T-helper 1 cell treated with Interleukin-12 subunit alpha and Interleukin-12 subunit beta and Interleukin-4 antibody, amounts not matched to agents 30 μg/mL and 1 μg/mL, for 36 hours (primary cell): Measurements from ENCODE around the gene SCAMP1.

Experiments
- H3K27ac Mint-ChIP-seq: one replicate; pipeline ENCODE4 v1.8.0; 2021; ENCODE audit warnings: mild to moderate bottlenecking, mixed read lengths
- H3K27me3 Mint-ChIP-seq: one replicate; pipeline ENCODE4 v1.8.0; 2021; ENCODE audit warnings: low read depth, mixed read lengths
- H3K36me3 Mint-ChIP-seq: one replicate; pipeline ENCODE4 v1.8.0; 2021; ENCODE audit warnings: low read depth, mixed read lengths
- H3K4me1 Mint-ChIP-seq: one replicate; pipeline ENCODE4 v1.8.0; 2021; ENCODE audit warnings: low read depth, mixed read lengths
- H3K4me3 Mint-ChIP-seq: one replicate; pipeline ENCODE4 v1.8.0; 2021; ENCODE audit warnings: mild to moderate bottlenecking, moderate library complexity, mixed read lengths
- H3K9me3 Mint-ChIP-seq: one replicate; pipeline ENCODE4 v1.8.0; 2021; ENCODE audit warnings: mixed read lengths

Gene SCAMP1, protein sequence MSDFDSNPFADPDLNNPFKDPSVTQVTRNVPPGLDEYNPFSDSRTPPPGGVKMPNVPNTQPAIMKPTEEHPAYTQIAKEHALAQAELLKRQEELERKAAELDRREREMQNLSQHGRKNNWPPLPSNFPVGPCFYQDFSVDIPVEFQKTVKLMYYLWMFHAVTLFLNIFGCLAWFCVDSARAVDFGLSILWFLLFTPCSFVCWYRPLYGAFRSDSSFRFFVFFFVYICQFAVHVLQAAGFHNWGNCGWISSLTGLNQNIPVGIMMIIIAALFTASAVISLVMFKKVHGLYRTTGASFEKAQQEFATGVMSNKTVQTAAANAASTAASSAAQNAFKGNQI

DNA sequence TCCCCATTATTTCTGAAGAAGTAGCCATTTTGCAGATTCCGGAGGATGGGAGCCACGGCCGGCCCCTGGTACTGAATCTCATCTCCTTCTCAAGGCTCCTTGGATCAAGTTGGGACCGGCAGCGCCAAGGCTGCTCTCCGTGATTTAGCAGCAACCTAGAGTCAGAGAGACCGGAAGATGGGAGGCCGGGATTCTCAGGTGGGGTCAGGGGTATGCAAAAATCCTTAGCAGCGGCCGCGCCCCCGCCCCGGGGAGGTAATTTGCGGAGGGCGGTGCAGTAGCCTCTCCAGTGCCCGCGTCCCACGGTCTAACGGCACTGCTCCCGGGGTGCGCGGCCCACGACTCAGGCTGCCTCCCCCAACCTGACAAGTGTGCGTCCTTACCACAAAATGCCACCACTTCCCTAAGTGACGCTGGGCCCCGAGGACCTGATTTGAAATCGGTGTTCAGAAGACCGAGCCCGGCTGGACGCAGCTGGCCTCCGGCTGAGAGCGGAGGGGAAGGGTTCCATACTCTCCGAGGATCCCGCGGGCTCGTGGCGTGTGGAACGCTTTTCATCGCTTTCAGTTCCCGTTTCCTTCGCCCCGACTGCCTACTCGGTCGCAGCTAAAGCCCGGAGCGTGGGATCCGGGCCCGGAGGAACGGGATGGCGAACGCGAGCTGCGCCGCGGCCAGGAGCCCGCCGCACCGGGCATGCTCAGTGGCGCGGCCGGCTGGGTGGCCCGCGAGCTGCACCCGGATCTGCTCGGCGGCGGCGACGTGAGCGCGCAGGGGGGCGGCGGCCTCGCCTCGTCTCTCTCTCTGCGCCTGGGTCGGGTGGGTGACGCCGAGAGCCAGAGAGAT lies at the start of gene SCAMP1:
Gene SCAMP1, plus strand, starts transcription at position 787 of the 843 bp plus-strand sequence. Its CDS starts 55 bp downstream, at position 842.
- Mint-ChIP-seq H3K9me3 (no peaks in the 10 kb centered on the region), H3K4me1 (peaks cover 25% of the 10 kb centered on the region)

DNA sequence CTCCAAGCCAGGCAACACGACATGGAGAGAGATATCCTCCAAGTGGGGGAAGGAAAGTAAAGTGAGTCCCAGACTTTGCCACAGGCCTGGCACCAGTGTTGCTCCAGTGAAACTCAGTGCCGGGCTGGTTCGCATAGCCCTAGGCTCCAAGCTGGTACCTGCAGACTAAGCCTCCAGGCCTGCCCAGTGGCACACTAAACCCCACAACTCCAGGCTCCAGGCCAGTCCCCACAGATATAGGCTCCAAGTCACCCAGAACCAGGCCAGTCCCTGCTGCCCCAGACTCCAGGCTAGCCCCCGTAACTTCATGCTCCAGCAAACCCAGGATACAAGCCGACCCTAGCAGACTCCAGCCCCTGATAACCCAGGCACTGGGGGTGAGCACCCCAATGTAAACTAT lies 42.9 kb upstream of the SCAMP1 start:
- no peaks in the 10 kb centered on the region for H3K9me3 Mint-ChIP-seq
- H3K27ac Mint-ChIP-seq = no peak overlapping the region
- H3K4me1 Mint-ChIP-seq = no peaks in the 10 kb centered on the region

More for the DNA sequence above, at the start of gene SCAMP1:
- Mint-ChIP-seq H3K4me3 (peak within 1 kb of the TSS; percentile 93), H3K27ac (peak within 1 kb of the TSS; percentile 95), H3K27me3 (no peaks in the 10 kb centered on the region), H3K36me3 (peaks cover 6% of the 10 kb centered on the region)

DNA sequence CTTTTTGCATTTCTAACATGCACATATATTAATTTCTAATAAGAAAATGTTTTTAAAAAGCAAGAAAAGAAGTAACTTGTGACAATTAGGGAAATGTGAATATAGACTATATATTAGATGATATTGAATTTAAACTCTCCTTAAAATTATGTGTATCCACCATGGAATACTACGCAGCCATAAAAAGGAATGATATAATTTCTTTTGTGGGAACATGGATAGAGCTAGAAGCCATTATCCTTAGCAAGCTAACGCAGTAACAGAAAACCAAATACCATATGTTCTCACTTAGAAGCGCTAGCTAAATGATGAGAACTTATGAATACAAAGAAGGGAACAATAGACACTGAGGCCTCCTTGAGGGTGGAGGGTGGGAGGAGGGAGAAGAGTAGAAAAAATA lies 42.1 kb upstream of the SCAMP1 start:
- Mint-ChIP-seq H3K36me3 (no peaks in the 10 kb centered on the region), H3K4me1 (no peaks in the 10 kb centered on the region), H3K27ac (no peak overlapping the region), H3K9me3 (no peaks in the 10 kb centered on the region), H3K4me3 (no peak overlapping the region), H3K27me3 (peaks cover 25% of the 10 kb centered on the region)

More for the DNA sequence above, 42.9 kb upstream of the SCAMP1 start:
- no peak overlapping the region for H3K4me3 Mint-ChIP-seq
- no peaks in the 10 kb centered on the region for H3K36me3 Mint-ChIP-seq
- H3K27me3 Mint-ChIP-seq = peaks cover 30% of the 10 kb centered on the region

DNA sequence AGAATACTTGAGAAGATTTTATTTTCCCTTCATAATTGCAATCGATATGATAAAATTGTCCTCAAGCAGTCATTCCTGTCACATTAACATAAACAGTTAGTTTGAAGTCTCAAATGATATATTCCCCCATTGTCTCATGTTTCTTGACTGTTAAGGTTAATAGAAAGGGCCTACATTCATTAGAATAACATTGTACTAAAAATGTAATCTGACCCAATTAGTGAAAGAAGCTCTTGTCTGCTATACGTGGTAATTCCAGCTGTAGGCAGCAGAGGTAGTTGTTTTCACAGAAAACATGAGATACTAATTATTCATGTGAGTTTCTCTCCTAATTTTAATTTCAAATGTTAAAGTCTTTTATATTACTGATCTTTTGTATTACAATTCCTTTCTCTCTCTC lies 40.0 kb upstream of the SCAMP1 start:
- H3K27ac Mint-ChIP-seq = no peak overlapping the region
- no peaks in the 10 kb centered on the region for H3K4me1 Mint-ChIP-seq
- no peaks in the 10 kb centered on the region for H3K36me3 Mint-ChIP-seq
- H3K9me3 Mint-ChIP-seq = no peaks in the 10 kb centered on the region
- peaks cover 16% of the 10 kb centered on the region for H3K27me3 Mint-ChIP-seq
- no peak overlapping the region for H3K4me3 Mint-ChIP-seq

DNA sequence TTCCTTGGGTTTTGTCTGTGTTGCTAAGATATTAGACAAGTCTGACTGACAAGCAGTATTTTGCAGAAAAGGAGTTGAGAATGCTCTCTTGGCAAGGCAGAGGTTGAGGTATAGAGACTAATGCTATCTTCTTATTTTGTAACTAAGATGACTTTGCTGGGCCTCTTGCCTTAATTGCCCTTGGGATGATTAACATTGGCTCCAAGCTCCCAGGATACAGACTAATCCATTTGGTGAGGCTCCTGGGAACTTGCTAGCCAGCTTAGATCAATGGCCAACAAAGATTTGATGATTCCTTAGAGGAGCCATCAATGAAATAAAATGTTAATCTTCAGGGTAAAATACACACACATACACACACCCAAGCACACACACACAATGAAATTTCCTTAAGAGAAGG lies 37.2 kb upstream of the SCAMP1 start:
- no peaks in the 10 kb centered on the region for H3K9me3 Mint-ChIP-seq
- H3K4me1 Mint-ChIP-seq = no peaks in the 10 kb centered on the region
- H3K27me3 Mint-ChIP-seq = peaks cover 16% of the 10 kb centered on the region
- no peaks in the 10 kb centered on the region for H3K36me3 Mint-ChIP-seq
- no peak overlapping the region for H3K27ac Mint-ChIP-seq
- H3K4me3 Mint-ChIP-seq = no peak overlapping the region

DNA sequence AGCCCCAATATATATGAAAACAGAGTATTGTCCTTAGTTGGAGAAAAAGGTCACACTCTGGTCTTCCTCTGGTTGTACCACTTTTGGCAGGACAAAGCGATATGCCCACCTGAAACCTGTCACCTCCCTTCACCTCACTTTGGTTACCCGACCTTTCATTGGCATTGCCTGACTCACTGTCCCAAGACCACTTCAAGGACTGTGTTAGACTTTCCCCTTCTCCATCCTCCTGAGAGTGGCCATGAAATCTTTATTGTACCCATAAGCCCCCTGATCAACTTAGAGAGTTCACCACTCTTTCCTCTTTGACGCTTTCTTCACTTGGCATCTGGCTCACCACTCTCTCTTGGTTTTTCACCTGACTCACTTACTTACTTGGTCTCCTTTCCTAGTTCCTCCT lies 33.5 kb upstream of the SCAMP1 start:
- Mint-ChIP-seq H3K4me1 (no peaks in the 10 kb centered on the region), H3K36me3 (no peaks in the 10 kb centered on the region), H3K9me3 (no peaks in the 10 kb centered on the region), H3K27ac (no peak overlapping the region), H3K27me3 (peaks cover 7% of the 10 kb centered on the region), H3K4me3 (no peak overlapping the region)

DNA sequence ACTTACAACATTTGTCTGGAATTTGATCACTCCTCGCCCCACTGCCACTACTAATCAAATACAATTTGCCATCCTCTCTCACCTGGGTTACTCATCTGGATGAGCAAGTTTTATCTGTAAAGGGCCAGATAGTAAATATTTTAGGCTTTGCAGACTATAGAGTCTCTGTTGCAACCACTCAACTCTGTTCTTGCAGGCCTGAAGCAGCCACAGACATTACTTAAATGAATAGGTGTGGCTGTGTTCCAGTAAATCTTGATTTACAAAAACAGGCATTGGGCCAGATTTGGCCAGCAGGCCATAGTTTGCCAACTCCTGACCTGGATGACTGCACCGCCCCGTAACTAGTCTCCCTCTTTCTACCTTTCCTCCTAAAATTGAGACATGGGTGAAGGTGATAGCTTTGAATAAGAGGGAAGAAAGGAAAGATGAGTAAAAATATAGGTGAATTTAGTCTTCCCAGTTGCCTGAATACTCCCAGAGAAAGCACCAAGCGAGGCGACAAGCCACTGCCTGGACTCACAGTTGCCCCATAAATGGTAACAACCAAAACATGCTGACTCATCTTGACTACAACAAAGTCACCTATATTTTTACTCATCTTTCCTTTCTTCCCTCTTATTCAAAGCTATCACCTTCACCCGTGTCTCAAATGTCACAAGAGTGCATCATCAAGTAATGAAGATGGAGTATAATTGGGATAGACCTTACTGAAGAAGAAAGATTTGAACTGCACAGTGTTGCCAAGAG lies 32.5 kb upstream of the SCAMP1 start:
- Mint-ChIP-seq H3K4me1 (no peaks in the 10 kb centered on the region), H3K27me3 (peaks cover 7% of the 10 kb centered on the region), H3K4me3 (no peak overlapping the region), H3K27ac (no peak overlapping the region), H3K9me3 (no peaks in the 10 kb centered on the region), H3K36me3 (no peaks in the 10 kb centered on the region)

DNA sequence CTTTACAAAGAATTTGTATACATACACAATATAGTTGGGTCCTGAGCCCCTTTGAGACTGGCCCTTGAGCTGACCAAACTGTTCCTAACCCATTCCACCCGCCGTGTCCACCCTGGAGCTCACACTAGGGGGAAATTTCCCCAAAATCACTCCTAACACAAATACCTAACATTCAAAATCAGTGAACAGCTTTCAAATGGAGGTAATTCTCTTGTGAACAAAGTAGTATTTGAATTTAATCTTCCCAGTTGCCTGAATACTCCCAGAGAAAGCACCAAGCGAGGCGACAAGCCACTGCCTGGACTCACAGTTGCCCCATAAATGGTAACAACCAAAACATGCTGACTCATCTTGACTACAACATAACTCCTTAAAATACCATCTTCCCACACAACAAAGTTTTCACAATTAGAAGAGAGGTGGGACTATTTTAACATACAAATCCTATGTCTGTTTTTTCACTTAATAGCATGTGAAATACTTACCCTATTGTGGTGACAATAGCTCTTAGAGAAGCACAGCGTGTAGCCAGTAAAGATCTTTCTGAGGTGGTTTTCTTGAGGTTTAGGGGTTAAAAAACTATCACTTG lies 31.7 kb upstream of the SCAMP1 start:
- Mint-ChIP-seq H3K4me3 (no peak overlapping the region), H3K36me3 (no peaks in the 10 kb centered on the region), H3K9me3 (no peaks in the 10 kb centered on the region), H3K27ac (no peak overlapping the region), H3K27me3 (peaks cover 7% of the 10 kb centered on the region), H3K4me1 (no peaks in the 10 kb centered on the region)

DNA sequence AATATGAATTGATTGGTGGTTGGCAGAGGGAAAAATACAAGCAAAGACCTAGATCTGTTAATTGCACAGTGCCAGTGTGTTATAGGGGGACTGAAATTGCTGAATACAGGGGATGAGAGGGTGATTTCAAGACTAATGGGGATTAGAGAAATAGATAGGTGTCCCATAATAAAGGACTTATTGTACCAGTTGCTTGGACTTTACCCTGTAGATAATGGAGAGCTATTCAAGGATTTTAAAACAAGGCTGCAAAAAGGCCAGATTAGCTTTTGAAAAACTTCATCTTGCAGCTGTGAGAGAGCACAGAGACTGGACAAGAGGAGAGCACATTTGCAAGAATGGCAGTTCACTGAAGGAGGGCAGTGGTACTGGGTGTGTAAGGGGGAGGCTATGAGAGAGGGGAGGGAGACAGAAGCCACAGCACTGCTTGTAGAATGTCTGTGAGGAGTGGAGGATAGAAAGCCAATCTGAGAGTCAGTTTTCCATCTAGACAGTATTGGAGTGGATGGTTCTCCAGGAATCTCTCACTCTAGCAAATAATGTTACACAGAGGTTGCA lies 28.8 kb upstream of the SCAMP1 start:
- no peak overlapping the region for H3K27ac Mint-ChIP-seq
- no peak overlapping the region for H3K4me3 Mint-ChIP-seq
- H3K4me1 Mint-ChIP-seq = no peaks in the 10 kb centered on the region
- H3K36me3 Mint-ChIP-seq = no peaks in the 10 kb centered on the region
- peaks cover 1% of the 10 kb centered on the region for H3K9me3 Mint-ChIP-seq
- H3K27me3 Mint-ChIP-seq = peaks cover 21% of the 10 kb centered on the region

DNA sequence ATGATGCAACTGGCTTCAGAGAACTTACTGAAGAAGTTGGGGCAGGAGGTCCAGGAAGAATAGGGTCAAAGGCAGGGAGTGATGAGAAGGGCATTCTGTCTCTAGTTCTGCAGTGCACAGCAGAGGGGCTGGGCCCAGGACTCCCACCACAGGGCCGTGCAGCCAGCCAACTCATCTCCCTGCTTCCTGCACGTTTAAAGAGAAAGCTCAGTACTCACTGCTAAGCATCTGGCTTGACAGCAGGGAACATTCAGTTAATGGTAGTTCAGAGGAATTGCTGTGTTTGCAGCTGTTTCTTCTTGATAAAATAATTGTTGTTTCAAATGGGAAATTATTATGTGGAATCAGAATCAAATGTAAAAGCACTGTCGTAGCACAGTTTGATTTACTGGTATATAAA lies 25.6 kb upstream of the SCAMP1 start:
- Mint-ChIP-seq H3K36me3 (no peaks in the 10 kb centered on the region), H3K27ac (no peak overlapping the region), H3K27me3 (peaks cover 25% of the 10 kb centered on the region), H3K4me1 (no peaks in the 10 kb centered on the region), H3K4me3 (no peak overlapping the region), H3K9me3 (peaks cover 13% of the 10 kb centered on the region)

DNA sequence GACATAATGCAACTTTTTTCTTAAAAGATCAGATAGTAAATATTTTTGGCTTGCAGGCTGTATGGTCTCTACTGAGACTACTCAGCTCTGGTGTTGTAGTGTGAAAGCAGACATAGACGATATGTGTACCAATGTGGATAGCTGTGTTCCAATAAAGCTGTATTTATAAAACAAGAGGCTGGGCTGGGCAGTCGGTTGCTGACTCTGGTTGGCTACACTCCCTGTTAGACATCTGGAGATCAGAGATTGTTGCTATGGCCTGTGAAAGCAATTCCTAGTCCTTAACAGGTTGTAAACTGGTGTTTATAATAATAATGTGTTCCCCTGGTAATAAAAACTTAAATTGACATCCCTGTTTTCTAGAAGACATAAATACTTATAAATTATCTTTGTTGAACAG lies 24.4 kb upstream of the SCAMP1 start:
- no peak overlapping the region for H3K4me3 Mint-ChIP-seq
- peaks cover 25% of the 10 kb centered on the region for H3K27me3 Mint-ChIP-seq
- H3K4me1 Mint-ChIP-seq = no peaks in the 10 kb centered on the region
- peaks cover 13% of the 10 kb centered on the region for H3K9me3 Mint-ChIP-seq
- no peaks in the 10 kb centered on the region for H3K36me3 Mint-ChIP-seq
- no peak overlapping the region for H3K27ac Mint-ChIP-seq

DNA sequence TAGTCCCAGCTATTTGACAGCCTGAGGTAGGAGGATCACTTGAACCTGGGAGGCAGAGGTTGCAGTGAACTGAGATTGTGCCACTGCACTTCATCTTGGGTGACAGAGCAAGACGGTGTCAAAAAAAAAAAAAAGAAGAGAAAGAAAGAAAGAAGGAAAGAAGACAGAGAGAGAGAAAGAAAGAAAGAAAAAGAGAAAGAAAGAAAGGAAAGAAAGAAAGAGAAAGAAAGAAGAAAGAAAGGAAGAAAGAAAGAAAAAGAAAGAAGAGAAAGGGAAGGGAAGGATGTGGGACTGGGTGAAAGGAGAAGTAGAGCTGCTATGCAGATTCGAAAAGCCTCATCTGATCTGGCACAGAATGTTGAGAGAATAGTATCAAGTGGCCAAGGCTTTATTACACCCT lies 23.7 kb upstream of the SCAMP1 start:
- H3K9me3 Mint-ChIP-seq = peaks cover 13% of the 10 kb centered on the region
- no peaks in the 10 kb centered on the region for H3K36me3 Mint-ChIP-seq
- no peaks in the 10 kb centered on the region for H3K4me1 Mint-ChIP-seq
- no peak overlapping the region for H3K27ac Mint-ChIP-seq
- no peak overlapping the region for H3K4me3 Mint-ChIP-seq
- H3K27me3 Mint-ChIP-seq = peaks cover 20% of the 10 kb centered on the region

DNA sequence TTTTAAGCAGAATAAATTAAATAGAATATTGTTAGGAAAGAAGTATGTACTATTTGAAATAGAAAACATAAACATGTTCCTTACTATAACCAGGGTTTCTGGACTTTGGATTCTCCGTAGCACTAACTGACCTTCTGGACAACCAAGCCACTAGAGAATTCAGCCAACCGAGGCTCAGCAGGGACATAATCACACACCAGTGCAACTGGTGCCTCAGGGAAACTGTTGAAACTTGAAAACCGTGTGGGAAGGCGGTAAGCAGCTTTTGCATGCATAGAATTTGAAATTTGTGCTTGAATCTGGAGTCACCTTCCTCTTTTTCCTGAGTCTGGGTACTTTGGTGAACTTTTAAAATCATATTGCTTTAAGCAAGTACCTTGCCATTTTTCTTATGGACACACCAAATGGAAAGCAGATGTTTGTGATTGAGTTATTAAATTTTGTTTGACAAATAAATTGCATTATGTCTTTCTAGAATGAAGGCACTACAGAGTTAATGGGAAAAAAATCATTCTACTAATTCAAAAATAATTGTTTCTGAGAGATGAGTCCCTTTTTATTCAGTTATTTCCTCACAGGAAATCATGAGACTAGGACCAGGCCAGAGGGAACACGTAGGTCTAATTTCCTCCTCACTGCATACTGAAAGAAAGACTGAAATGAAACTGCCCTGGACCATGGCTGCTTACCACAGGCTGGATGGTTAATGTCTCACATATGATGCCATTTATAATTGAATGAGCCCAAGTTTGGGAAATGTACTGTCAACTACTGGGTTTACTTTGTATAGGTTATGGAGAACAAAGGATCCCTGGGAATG lies 20.6 kb upstream of the SCAMP1 start:
- H3K9me3 Mint-ChIP-seq = peaks cover 13% of the 10 kb centered on the region
- no peaks in the 10 kb centered on the region for H3K36me3 Mint-ChIP-seq
- H3K27me3 Mint-ChIP-seq = peaks cover 17% of the 10 kb centered on the region
- no peak overlapping the region for H3K4me3 Mint-ChIP-seq
- no peaks in the 10 kb centered on the region for H3K4me1 Mint-ChIP-seq
- H3K27ac Mint-ChIP-seq = no peak overlapping the region
